Measurements from ENCODE around the gene EID3.
"Not testable (repeated sequence)": the region's sequence is repeated elsewhere in the genome, so short reads cannot be mapped to it uniquely, and the experiment has no call there.

The EID3 gene

DNA sequence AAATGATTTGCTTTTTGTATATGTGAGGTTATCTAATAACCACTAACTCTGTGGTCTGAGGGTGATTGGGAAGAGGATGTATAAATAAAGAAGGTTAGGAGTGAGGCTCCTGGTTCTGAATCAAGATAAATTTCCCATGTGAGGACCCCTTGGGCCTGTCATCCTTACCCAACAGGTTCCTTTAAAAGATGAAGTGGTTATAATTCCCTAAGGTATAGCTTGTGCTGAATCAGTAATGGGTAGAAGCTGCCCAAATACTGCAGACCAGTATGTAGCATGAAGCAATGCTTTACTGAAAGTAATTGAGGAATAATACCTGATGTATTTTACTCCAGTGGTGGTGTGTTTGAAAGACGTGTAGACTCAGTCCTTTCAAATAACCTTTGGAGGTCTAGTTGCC, 8.7 kb downstream of the EID3 start:
- DNase-seq = no peak
- TF ChIP-seq POLR2A (IDR thresholded peaks at IDR 0.05; ENCODE audit: low read length) = no peak
- TF ChIP-seq GATA1 (IDR thresholded peaks at IDR 0.05; ENCODE audit: low read depth, low read length) = no peak

DNA sequence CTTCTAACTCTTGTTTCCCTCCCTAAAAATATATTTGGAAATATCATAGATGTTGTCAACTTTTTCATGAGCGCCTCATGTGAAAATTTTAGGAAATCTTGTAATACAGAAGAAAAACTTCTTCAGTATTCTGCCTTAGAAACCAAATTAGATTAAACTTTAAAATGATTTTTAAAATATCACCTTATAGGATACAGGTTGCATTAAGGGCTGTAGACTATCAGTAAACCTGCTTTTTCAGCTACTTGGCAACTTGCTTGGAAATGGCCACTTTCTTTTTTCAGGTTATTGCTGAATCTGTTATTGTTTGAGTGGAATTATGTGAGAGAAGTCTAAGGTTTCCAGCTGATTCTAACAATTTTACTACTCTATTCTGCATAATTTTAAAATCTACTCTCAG, 9.1 kb downstream of the EID3 start:
- TF ChIP-seq GATA1 (IDR thresholded peaks at IDR 0.05; ENCODE audit: low read depth, low read length) = no peak
- no peak for TF ChIP-seq POLR2A (IDR thresholded peaks at IDR 0.05; ENCODE audit: low read length)
- no peak for DNase-seq

DNA sequence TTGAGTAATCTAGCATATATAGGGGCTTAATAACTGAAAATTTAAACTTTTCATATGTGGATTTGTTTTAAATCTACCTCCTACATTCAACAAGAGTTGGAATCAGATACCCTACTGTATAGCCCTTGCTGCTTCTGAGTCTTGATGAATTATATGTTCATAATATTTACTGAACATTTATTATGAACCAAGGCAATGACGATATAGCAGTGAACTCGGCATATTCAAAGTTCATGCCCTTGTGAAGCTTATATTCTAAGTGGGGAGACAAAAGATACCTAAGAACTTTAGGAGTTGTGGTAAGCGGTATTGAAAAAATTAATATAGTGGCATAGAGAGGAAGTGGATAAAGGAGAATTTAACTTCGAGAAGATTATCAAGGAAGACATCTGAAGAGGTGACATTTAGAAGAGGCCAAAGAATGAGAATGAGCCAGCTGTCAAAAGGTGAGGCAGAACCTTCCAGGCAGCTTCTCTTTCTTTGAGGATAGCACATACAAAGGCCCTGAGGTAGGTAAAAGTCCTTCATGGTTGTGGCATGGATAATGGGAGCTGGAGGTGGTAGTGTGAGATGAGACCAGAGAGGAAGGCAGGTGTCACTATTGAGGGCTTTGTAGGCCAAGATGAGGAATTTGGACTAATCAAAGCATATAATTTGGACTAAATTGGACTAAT, 10.2 kb downstream of the EID3 start:
- TF ChIP-seq GATA1 (IDR thresholded peaks at IDR 0.05; ENCODE audit: low read depth, low read length) = no peak
- no peak for TF ChIP-seq POLR2A (IDR thresholded peaks at IDR 0.05; ENCODE audit: low read length)
- DNase-seq = no peak

DNA sequence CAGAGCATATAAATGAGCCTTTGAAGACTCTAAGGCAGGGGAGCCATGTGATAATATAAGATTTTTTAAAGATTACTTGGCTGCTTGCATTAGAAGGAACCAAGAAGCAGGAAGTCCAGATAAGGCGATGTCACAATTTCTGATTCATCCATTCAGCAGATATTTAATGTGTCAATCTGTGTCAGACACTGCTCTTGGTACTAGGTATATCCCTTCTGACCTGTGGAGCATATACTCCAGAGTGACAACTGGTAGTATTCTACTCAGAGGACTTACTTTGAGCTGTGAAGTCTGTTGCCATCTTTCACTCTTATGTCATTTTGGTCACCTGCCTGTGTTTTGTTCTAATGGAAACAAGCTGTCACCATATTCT, 10.7 kb downstream of the EID3 start:
- no peak for DNase-seq
- TF ChIP-seq POLR2A (IDR thresholded peaks at IDR 0.05; ENCODE audit: low read length) (no peak), GATA1 (IDR thresholded peaks at IDR 0.05; ENCODE audit: low read depth, low read length) (no peak)

DNA sequence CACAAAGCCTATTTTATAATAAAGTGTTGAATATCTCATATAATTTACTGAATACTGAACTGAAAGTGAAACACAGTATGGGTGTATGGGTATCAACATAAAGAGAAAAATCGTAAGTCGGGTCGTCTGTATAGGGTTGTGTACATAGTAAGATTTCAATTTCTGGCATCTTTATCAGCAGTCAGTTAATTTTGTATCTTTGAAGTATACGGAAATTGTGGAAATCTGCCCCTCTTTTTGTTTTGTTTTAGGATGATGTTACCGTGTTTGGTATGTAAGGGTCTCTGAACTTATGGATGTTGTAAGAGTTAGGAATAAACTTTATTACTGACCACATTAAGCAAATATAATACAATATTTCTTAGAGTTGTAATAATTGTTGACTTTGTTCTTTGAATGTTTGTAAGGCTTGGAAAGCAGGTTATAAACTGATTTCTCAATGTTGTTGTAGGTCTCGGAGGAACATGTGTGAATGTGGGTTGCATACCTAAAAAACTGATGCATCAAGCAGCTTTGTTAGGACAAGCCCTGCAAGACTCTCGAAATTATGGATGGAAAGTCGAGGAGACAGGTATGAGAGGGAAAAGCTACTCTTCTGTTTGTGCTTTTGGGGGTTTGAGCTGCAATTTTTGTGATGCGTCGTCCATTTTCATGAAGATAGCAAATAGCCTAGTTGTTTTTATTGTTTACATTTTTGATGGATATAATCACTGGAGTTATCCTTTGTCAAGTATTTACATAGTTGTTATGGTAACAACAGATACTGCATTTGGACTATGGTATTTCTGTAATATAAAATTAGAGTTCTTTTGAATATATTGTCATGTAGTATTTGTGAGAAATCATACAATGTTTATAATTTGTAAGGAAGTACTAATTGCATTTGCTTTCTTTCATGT, 12.0 kb downstream of the EID3 start:
- no peak for DNase-seq
- TF ChIP-seq POLR2A (IDR thresholded peaks at IDR 0.05; ENCODE audit: low read length) = no peak
- TF ChIP-seq GATA1 (IDR thresholded peaks at IDR 0.05; ENCODE audit: low read depth, low read length) = no peak

GRCh38 chr12:104316936-104317335, 13.4 kb downstream of the EID3 start:
- no peak for DNase-seq
- TF ChIP-seq POLR2A (IDR thresholded peaks at IDR 0.05; ENCODE audit: low read length) (no peak), GATA1 (IDR thresholded peaks at IDR 0.05; ENCODE audit: low read depth, low read length) (no peak)

- no peak for TF ChIP-seq POLR2A (IDR thresholded peaks at IDR 0.05; ENCODE audit: low read length)
- TF ChIP-seq GATA1 (IDR thresholded peaks at IDR 0.05; ENCODE audit: low read depth, low read length) = no peak
- DNase-seq = no peak
Observed at GRCh38 chr12:104317538-104318210, 14.1 kb downstream of the EID3 start.

GRCh38 chr12:104319028-104319427, 15.5 kb downstream of the EID3 start:
- DNase-seq = no peak
- TF ChIP-seq GATA1 (IDR thresholded peaks at IDR 0.05; ENCODE audit: low read depth, low read length) (no peak), POLR2A (IDR thresholded peaks at IDR 0.05; ENCODE audit: low read length) (no peak)

GRCh38 chr12:104319918-104320626, 16.5 kb downstream of the EID3 start:
- TF ChIP-seq GATA1 (IDR thresholded peaks at IDR 0.05; ENCODE audit: low read depth, low read length) = no peak
- TF ChIP-seq POLR2A (IDR thresholded peaks at IDR 0.05; ENCODE audit: low read length) = no peak

DNA sequence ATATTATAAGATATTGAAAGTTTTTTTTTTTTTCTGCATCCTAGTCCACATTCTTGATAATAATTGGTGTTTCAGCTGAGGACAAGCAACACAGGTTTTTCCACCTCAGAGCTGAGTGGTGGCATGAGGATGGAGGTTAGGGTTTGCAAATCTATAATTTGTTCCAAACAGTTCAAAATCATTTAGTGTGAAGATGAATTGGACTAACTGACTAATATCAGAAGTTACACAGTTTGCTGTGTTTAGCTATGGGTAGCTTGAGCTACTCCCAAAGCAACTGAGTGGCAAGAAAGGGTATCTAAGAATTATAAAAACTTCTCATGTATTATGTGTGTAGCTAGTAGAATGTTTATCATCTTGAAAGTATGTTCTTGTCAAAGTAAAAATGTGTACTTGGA, 17.1 kb downstream of the EID3 start:
- DNase-seq = no peak
- no peak for TF ChIP-seq POLR2A (IDR thresholded peaks at IDR 0.05; ENCODE audit: low read length)

More at GRCh38 chr12:104319918-104320626, 16.5 kb downstream of the EID3 start:
- DNase-seq = no peak

- no peak for TF ChIP-seq POLR2A (IDR thresholded peaks at IDR 0.05; ENCODE audit: low read length)
- no peak for TF ChIP-seq GATA1 (IDR thresholded peaks at IDR 0.05; ENCODE audit: low read depth, low read length)
- DNase-seq = no peak
Observed at GRCh38 chr12:104321949-104322348, 18.4 kb downstream of the EID3 start.

- DNase-seq = not testable (repeated sequence)
Observed at GRCh38 chr12:104322533-104322932, 19.0 kb downstream of the EID3 start.

DNA sequence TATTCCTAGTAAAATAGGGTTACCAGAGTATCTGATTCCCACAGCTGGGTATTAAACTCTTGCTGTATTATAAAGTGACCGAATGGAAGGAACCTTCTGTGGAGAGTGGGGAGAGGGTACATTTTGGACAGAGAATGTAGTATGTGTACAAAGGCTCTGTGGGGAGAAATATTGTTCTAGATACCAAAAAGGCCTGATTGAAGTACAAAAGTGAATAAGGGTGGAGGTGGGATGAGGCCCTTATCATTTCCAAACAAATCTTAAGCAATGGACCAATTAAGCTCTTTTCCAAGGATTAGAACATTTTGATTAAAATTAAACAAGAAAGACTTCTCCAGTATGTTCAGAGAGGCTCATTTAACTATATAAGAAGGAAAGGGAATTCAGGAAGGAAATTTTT, 20.4 kb downstream of the EID3 start:
- no peak for DNase-seq
- TF ChIP-seq POLR2A (IDR thresholded peaks at IDR 0.05; ENCODE audit: low read length) (no peak), GATA1 (IDR thresholded peaks at IDR 0.05; ENCODE audit: low read depth, low read length) (no peak)

GRCh38 chr12:104328278-104328677, 24.7 kb downstream of the EID3 start:
- not testable (repeated sequence) for DNase-seq

Data from erythroblast (primary cell).